ENCODE results near the gene IL34. TPM values are rescaled to one million over a fixed set of nuclear protein-coding genes. Genes with fewer than 3 reads are reported as not detected.

The IL34 gene
- total RNA-seq, 1 donor from 2014 or later = 0.86 TPM

GRCh38 chr16:70604407-70605282 lies 41.7 kb upstream of the IL34 start:
- DNase-seq (ENCODE audit: low read depth) = no peak
- TF ChIP-seq, protein P1, sequence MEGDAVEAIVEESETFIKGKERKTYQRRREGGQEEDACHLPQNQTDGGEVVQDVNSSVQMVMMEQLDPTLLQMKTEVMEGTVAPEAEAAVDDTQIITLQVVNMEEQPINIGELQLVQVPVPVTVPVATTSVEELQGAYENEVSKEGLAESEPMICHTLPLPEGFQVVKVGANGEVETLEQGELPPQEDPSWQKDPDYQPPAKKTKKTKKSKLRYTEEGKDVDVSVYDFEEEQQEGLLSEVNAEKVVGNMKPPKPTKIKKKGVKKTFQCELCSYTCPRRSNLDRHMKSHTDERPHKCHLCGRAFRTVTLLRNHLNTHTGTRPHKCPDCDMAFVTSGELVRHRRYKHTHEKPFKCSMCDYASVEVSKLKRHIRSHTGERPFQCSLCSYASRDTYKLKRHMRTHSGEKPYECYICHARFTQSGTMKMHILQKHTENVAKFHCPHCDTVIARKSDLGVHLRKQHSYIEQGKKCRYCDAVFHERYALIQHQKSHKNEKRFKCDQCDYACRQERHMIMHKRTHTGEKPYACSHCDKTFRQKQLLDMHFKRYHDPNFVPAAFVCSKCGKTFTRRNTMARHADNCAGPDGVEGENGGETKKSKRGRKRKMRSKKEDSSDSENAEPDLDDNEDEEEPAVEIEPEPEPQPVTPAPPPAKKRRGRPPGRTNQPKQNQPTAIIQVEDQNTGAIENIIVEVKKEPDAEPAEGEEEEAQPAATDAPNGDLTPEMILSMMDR (conservative IDR thresholded peaks at IDR 0.05; ENCODE audit: low read depth, low read length) = no peak
- no peak overlapping the region for H3K4me3 ChIP-seq (ENCODE audit: low read depth, low read length)

DNA sequence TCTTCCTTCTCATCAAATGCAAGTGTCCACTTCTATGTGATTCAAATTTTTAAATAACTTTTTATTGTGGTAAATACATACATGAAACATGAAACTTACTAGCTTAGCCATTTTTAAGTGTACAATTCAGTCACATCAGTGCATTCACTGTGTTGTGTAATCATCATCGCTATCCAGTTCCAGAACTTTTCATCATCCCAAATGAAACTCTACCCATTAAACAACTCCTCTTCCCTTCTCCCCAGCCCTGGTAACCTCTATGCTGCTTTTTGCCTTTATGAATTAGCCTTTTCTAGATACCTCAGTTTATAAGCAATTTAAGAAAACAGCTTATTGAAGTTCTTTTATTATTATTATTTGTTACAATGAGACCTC lies 41.1 kb upstream of the IL34 start:
- TF ChIP-seq, protein P1 (conservative IDR thresholded peaks at IDR 0.05; ENCODE audit: low read depth, low read length) = no peak
- DNase-seq (ENCODE audit: low read depth) = no peak
- H3K4me3 ChIP-seq (ENCODE audit: low read depth, low read length) = no peak overlapping the region

DNA sequence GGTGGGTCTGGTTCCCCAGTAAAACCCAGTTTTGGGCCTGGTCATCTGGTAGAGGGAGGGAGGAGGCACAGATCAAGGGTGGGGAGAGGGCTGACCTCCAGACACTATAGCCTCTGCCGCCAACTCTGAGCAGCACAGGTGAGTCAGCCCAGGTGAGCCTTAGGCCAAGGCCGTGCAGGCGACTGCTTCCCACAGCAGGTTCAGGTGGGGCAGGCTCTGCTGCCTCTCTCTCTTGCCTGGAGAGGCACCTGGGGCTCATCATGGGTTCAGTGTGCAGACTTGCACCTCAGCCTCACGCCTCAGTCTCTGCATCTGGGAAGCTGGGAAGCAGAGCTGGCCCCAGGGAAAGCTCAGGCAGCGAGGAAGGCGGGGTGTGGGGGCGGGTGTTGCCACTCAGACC lies 37.8 kb upstream of the IL34 start:
- no peak overlapping the region for H3K4me3 ChIP-seq (ENCODE audit: low read depth, low read length)
- DNase-seq (ENCODE audit: low read depth) = no peak
- TF ChIP-seq, protein P1 (conservative IDR thresholded peaks at IDR 0.05; ENCODE audit: low read depth, low read length) = no peak

GRCh38 chr16:70610273-70611223 lies 35.8 kb upstream of the IL34 start:
- H3K4me3 ChIP-seq (ENCODE audit: low read depth, low read length) = no peak overlapping the region
- TF ChIP-seq, protein P1 (conservative IDR thresholded peaks at IDR 0.05; ENCODE audit: low read depth, low read length) = no peak
- no peak for DNase-seq (ENCODE audit: low read depth)

DNA sequence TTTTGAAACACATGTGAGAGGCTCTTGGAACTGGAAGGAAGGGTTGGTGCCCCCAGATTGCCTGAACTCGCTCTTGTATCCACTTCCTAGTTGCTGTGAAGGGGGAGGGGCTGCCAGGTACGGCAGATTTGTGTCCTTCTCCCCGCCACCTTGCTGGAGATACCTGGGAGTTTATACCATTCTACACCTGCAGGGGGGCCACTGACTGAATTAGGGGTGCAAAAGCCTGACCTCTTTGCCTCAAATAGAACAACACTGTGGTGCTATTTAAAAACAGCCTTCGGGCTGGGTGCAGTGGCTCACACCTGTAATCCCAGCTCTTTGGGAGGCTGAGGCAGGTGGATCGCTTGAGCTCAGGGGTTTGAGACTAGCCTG lies 35.1 kb upstream of the IL34 start:
- no peak for DNase-seq (ENCODE audit: low read depth)
- TF ChIP-seq, protein P1 (conservative IDR thresholded peaks at IDR 0.05; ENCODE audit: low read depth, low read length) = no peak
- H3K4me3 ChIP-seq (ENCODE audit: low read depth, low read length) = no peak overlapping the region

DNA sequence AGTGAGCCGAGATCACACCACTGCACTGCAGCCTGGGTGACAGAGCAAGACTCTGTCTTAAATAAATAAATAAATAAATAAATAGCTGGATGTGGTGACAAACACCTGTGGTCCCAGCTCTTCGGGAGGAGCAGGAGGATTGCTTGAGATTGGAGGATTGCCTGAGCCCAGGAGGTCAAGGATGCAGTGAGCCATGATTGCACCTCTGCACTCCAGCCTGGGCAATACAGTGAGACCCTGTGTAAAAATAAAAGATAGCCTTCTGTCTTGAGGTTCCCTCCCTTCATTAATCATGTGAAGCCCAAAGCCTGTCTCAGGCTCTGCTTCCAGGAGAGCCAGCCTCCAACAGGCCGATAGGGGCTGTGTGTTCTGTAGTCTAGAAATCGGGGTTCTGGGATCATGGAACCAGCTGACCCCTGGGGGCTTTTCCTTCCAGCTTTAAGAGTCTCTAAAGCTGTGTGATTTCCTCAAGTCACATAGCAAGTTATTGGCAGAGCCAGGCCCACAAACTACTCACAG lies 34.5 kb upstream of the IL34 start:
- no peak for DNase-seq (ENCODE audit: low read depth)
- no peak overlapping the region for H3K4me3 ChIP-seq (ENCODE audit: low read depth, low read length)
- TF ChIP-seq, protein P1 (conservative IDR thresholded peaks at IDR 0.05; ENCODE audit: low read depth, low read length) = no peak
